ENCODE measurements around the gene FGFR4.

The FGFR4 gene

DNA sequence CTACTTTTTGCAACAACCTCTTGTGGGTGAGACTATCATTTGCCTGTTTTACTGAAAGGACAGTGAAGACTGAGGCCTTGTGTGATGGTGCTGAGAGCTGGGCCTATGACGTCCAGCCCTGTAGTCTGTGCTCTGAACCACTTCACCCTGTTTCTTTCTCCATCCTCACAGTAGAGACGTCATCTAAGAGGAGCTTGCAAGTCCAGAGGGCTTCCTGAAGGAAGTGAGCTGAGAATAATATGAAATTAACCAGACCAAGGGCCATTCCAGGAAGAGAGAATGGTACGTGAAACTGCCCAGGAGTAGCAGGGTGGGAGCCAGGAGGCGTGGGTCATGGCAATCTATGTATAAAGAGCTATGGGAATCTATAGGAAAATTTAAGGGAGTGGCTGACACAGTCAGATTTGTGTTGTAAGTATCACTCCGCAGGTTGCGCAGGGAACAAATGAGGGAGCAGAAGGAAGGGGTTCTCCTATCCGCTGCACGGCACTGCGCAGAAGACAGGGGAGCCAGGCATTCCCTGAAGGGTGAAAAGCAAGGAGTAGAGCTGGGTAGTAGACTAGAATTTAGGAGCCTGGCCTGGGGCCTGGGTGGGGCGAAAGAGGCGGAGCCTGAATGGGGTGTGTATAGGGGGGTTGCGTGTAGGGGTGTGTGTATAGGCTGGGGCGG lies 596 bp upstream of the FGFR4 start:
- no peak for DNase-seq (ENCODE audit: low read depth in 3 of 3)

DNA sequence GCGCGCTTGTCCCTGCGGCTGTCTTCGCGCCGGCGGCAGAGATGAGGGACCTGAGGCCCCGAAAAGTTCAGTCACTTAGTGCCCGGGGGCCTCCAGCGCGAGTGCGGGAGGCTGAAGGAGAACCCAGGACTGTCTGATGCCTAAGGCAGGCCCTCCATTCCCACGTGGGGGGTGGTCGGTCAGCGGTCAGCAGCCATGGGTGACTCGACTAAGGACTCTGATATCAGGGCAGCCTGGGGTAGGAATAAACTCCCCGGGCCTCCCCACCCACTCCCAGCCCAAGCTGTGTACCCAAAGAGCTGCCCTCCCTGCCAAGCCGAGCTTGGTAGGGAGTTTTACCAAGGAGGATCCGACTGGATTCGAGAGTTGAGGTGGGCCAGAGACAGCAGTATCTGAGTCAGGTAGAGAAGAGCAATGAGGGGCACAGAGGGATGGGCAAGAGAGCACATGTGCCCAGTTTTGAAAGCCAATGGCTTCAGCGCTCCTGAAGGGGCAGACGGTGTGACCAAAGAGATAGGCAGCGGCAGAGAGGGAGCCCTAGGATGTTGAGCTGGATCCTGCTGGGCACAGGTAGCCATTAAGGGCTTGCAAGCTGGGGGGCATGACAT lies 787 bp downstream of the FGFR4 start:
- no peak for DNase-seq (ENCODE audit: low read depth in 3 of 3)

GRCh38 chr5:177089127-177089526 lies 2.4 kb downstream of the FGFR4 start:
- DNase-seq (ENCODE audit: low read depth in 3 of 3): no peak

DNA sequence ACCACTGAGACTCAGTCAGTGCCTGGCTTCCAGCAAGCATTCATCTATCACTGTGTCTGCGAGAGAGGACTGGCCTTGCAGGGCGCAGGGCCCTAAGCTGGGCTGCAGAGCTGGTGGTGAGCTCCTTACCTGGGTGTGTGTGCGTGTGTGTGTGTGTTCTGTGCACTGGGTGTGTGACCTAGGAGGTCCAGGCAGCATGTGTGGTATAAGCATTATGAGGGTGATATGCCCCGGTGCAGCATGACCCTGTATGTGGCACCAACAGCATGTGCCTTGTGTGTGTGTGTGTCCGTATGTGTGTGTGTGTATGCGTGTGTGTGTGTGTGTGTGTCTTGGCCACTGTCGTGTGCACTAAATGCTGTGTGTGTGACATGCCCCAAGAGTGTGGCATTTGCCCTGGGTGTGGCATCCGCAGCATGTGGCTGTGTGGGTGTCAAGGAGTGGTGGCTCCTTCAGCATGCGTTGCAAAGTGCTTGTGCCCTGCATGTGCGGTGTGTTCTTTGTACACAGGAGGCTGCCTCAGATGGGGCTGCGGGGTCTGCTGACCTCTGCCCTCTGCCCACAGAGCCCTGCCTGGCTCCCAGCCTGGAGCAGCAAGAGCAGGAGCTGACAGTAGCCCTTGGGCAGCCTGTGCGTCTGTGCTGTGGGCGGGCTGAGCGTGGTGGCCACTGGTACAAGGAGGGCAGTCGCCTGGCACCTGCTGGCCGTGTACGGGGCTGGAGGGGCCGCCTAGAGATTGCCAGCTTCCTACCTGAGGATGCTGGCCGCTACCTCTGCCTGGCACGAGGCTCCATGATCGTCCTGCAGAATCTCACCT lies 3.3 kb downstream of the FGFR4 start:
- DNase-seq (ENCODE audit: low read depth in 3 of 3): no peak

GRCh38 chr5:177090813-177091212 lies 4.1 kb downstream of the FGFR4 start:
- DNase-seq (ENCODE audit: low read depth in 3 of 3): no peak

GRCh38 chr5:177091232-177091631 lies 4.5 kb downstream of the FGFR4 start:
- DNase-seq (ENCODE audit: low read depth in 3 of 3): no peak

DNA sequence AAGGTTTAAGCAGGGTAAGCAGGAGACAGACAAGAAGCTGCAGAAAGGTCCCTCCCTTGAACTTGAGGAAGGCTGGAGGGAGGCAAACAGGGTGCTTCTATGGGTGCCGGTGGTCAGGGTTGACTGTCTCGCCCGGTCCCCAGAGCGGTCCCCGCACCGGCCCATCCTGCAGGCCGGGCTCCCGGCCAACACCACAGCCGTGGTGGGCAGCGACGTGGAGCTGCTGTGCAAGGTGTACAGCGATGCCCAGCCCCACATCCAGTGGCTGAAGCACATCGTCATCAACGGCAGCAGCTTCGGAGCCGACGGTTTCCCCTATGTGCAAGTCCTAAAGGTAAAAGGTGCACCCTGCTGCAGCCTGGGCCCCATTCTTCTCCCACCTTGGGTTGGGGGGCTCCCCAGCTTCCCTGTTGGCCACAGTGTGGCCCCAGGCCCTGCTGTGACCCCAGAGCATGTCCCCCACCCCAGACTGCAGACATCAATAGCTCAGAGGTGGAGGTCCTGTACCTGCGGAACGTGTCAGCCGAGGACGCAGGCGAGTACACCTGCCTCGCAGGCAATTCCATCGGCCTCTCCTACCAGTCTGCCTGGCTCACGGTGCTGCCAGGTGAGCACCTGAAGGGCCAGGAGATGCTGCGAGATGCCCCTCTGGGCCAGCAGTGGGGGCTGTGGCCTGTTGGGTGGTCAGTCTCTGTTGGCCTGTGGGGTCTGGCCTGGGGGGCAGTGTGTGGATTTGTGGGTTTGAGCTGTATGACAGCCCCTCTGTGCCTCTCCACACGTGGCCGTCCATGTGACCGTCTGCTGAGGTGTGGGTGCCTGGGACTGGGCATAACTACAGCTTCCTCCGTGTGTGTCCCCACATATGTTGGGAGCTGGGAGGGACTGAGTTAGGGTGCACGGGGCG lies 5.7 kb downstream of the FGFR4 start:
- no peak for DNase-seq (ENCODE audit: low read depth in 3 of 3)

DNA sequence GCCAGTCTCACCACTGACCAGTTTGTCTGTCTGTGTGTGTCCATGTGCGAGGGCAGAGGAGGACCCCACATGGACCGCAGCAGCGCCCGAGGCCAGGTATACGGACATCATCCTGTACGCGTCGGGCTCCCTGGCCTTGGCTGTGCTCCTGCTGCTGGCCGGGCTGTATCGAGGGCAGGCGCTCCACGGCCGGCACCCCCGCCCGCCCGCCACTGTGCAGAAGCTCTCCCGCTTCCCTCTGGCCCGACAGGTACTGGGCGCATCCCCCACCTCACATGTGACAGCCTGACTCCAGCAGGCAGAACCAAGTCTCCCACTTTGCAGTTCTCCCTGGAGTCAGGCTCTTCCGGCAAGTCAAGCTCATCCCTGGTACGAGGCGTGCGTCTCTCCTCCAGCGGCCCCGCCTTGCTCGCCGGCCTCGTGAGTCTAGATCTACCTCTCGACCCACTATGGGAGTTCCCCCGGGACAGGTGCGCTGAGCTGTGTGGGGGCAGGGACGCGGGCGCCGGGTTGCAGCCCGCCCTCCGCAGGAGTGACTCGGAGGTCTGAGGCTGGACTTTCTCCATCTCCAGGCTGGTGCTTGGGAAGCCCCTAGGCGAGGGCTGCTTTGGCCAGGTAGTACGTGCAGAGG lies 6.5 kb downstream of the FGFR4 start:
- DNase-seq (ENCODE audit: low read depth in 3 of 3): no peak

- no peak for DNase-seq (ENCODE audit: low read depth in 3 of 3)
Measured at GRCh38 chr5:177093803-177094202, 7.1 kb downstream of the FGFR4 start.

DNA sequence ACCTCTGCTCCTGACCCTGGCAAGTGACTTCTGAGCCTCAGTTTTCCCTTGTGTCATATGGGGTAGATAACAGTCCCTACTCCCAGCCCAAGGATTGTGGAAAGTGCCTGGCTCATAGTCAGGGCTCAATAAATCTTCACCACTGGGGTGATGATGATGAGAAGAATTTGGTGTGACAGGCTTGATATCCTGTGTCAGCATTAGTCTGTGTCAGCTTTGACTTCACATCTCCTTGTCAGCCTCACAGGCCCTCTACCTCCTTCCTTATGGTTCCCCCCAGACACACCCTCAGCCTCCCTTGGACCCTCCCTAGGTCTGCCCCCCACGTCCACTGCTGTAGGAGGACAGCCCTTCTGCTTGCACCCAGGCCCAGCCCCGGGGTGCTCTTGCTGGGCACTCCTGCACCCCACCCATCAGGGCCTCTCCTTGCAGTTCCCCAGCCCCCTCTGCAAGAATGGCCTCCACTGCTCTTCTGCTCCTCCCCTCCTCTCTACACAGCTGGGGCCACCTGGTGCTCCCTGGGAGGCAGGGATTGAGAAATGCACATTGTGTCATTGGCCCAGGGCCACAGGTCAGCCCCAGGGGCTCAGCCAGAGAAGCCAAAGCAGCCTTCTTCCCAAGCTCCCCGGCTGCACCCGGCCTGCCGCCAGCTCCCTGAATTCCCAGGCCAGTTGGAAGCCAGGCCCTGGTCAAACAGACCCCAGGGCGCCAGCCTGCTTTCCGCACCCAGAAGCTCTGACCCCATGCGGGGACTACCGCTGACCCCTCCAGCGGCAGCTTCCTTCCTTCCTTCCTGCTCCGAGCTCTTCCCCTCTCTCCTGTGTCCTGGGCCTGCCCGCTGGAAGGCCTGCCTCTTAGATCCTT lies 7.7 kb downstream of the FGFR4 start:
- no peak for DNase-seq (ENCODE audit: low read depth in 3 of 3)

DNA sequence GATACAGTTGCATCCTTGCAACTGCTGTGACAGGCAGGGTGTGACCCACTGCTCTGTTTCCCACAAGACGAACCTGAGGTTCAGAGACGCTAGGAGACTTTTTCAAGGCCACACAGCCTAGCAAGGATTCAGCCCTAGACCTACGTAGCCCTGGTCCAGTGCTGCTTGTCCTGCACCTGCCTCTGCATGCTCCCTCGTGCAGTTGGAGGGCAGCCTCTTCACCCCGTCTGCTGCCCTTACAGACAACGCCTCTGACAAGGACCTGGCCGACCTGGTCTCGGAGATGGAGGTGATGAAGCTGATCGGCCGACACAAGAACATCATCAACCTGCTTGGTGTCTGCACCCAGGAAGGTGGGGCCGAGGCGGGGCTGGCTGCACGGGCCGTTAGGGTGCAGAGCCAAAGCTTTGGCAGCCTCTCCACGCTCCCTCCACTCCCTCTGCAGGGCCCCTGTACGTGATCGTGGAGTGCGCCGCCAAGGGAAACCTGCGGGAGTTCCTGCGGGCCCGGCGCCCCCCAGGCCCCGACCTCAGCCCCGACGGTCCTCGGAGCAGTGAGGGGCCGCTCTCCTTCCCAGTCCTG lies 8.5 kb downstream of the FGFR4 start:
- DNase-seq (ENCODE audit: low read depth in 3 of 3): no peak

GRCh38 chr5:177096162-177097015 lies 9.7 kb downstream of the FGFR4 start:
- DNase-seq (ENCODE audit: low read depth in 3 of 3): no peak

DNA sequence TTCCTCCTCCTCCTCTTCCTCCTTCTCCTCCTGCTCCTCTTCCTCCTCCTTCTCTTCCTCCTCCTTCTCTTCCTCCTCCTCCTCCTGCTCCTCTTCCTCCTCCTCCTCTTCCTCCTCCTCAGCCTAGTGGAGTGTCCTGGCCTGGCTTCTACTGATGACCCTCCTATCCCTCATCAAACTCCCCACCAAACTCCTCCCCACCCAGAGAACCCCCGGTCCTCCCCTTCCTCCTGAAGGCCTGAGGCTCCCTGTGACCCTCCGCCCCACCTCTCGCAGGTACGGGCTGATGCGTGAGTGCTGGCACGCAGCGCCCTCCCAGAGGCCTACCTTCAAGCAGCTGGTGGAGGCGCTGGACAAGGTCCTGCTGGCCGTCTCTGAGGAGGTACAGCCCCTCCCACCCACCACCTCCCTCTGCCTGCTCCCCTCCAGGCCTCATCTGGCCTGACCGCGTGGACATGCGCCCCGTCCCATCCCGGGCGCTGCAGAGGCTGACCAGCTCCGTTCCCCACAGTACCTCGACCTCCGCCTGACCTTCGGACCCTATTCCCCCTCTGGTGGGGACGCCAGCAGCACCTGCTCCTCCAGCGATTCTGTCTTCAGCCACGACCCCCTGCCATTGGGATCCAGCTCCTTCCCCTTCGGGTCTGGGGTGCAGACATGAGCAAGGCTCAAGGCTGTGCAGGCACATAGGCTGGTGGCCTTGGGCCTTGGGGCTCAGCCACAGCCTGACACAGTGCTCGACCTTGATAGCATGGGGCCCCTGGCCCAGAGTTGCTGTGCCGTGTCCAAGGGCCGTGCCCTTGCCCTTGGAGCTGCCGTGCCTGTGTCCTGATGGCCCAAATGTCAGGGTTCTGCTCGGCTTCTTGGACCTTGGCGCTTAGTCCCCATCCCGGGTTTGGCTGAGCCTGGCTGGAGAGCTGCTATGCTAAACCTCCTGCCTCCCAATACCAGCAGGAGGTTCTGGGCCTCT lies 10.6 kb downstream of the FGFR4 start:
- DNase-seq (ENCODE audit: low read depth in 3 of 3): no peak

DNA sequence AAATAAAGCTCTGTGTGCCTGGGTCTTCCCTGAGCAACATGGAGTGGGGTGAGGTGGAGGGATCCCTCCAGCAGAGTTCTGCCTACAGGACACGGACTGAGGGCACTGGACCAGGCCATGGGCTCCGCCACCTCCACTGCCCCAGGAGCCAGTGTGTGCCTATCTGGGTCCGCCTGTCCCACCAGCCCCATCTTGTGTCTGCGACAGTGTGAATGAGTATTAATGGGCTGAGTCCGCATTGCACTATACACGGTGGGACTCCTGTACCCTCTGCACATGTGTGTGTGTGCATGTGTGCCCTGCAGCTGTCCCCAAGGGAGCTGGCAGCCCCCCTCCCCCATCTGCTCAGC lies 11.4 kb downstream of the FGFR4 start:
- no peak for DNase-seq (ENCODE audit: low read depth in 3 of 3)

- no peak for DNase-seq (ENCODE audit: low read depth in 3 of 3)
Measured at GRCh38 chr5:177098470-177099141, 11.9 kb downstream of the FGFR4 start.

GRCh38 chr5:177099422-177100093 lies 12.8 kb downstream of the FGFR4 start:
- DNase-seq (ENCODE audit: low read depth in 3 of 3): no peak

- no peak for DNase-seq (ENCODE audit: low read depth in 3 of 3)
Measured at GRCh38 chr5:177100714-177101121, 14.0 kb downstream of the FGFR4 start.

Data from stimulated activated CD4-positive, alpha-beta T cell treated with anti-CD3 and anti-CD28 coated beads, TNF-alpha, amount 100 ng/mL, for 24 hours (primary cell).